NOMO-1 treated with dmso at 0.1 percent for 144 hours (cell line): Measurements from ENCODE around the gene MLIP.
"Not testable (repeated sequence)": the region's sequence is repeated elsewhere in the genome, so short reads cannot be mapped to it uniquely, and the experiment has no call there.

Experiments
- DNase-seq: peaks from one replicate; lab custom pipeline; 2025; ENCODE audit not compliant: unreplicated experiment; lab: John Stamatoyannopoulos, UW

MLIP gene

GRCh38 chr6:54209983-54210382 lies 98.7 kb downstream of the MLIP start:
- DNase-seq, result not testable (repeated sequence)

- DNase-seq, result no peak
Observed at GRCh38 chr6:54214286-54214685, 103.0 kb downstream of the MLIP start.

GRCh38 chr6:54216336-54216735 lies 105.1 kb downstream of the MLIP start:
- DNase-seq, result no peak

- peak; percentile 39 for DNase-seq
Observed at GRCh38 chr6:54217018-54217417, 105.8 kb downstream of the MLIP start.

GRCh38 chr6:54222217-54222616 lies 111.0 kb downstream of the MLIP start:
- DNase-seq, result no peak

- DNase-seq, result no peak
Observed at GRCh38 chr6:54232703-54233102, 121.5 kb downstream of the MLIP start.

GRCh38 chr6:54234539-54234938 lies 123.3 kb downstream of the MLIP start:
- DNase-seq, result no peak

- no peak for DNase-seq
Observed at GRCh38 chr6:54236984-54237383, 125.7 kb downstream of the MLIP start.

- no peak for DNase-seq
Observed at GRCh38 chr6:54238396-54238795, 127.2 kb downstream of the MLIP start.

- no peak for DNase-seq
Observed at GRCh38 chr6:54243699-54244098, 132.5 kb downstream of the MLIP start.

GRCh38 chr6:54244430-54244829 lies 133.2 kb downstream of the MLIP start:
- DNase-seq, result no peak

- no peak for DNase-seq
Observed at GRCh38 chr6:54245265-54245664, 134.0 kb downstream of the MLIP start.

GRCh38 chr6:54248319-54248718 lies 137.1 kb downstream of the MLIP start:
- DNase-seq, result no peak

GRCh38 chr6:54248994-54249393 lies 137.8 kb downstream of the MLIP start:
- DNase-seq, result no peak

GRCh38 chr6:54249812-54250211 lies 138.6 kb downstream of the MLIP start:
- not testable (repeated sequence) for DNase-seq

- DNase-seq, result no peak
Observed at GRCh38 chr6:54252496-54252895, 141.3 kb downstream of the MLIP start.

- DNase-seq, result no peak
Observed at GRCh38 chr6:54252916-54253315, 141.7 kb downstream of the MLIP start.

- no peak for DNase-seq
Observed at GRCh38 chr6:54254886-54255285, 143.6 kb downstream of the MLIP start.

- no peak for DNase-seq
Observed at GRCh38 chr6:54255886-54256285, 144.6 kb downstream of the MLIP start.

GRCh38 chr6:54260025-54260424 lies 148.8 kb downstream of the MLIP start:
- no peak for DNase-seq

- DNase-seq, result no peak
Observed at GRCh38 chr6:54262499-54262898, 151.3 kb downstream of the MLIP start.

- no peak for DNase-seq
Observed at GRCh38 chr6:54262971-54263370, 151.7 kb downstream of the MLIP start.

- no peak for DNase-seq
Observed at GRCh38 chr6:54264581-54265272, 153.5 kb downstream of the MLIP start.
